Glutamatergic neuron (in vitro differentiated cells): ENCODE measurements around the gene PRSS12. TPM values are rescaled to one million over a fixed set of nuclear protein-coding genes. Genes with fewer than 3 reads are reported as not detected.

Source experiments
- DNase-seq: peaks from one replicate; pipeline ENCODE4 v3.0.0; 2022
- H3K27ac Mint-ChIP-seq: one replicate; pipeline ENCODE4 v1.8.0; 2020; ENCODE audit warnings: mild to moderate bottlenecking, mixed read lengths, inconsistent platforms; ENCODE audit not compliant: unreplicated experiment
- H3K27me3 Mint-ChIP-seq: one replicate; pipeline ENCODE4 v1.8.0; 2020; ENCODE audit warnings: mild to moderate bottlenecking, moderate library complexity, mixed read lengths, inconsistent platforms; ENCODE audit not compliant: unreplicated experiment
- H3K36me3 Mint-ChIP-seq: one replicate; pipeline ENCODE4 v1.8.0; 2020; ENCODE audit warnings: mild to moderate bottlenecking, mixed read lengths, inconsistent platforms; ENCODE audit not compliant: unreplicated experiment
- H3K4me1 Mint-ChIP-seq: one replicate; pipeline ENCODE4 v1.8.0; 2020; ENCODE audit warnings: mild to moderate bottlenecking, low read depth, mixed read lengths, inconsistent platforms; ENCODE audit not compliant: unreplicated experiment
- H3K4me3 Mint-ChIP-seq: one replicate; pipeline ENCODE4 v1.8.0; 2020; ENCODE audit warnings: mild to moderate bottlenecking, mixed read lengths, inconsistent platforms; ENCODE audit not compliant: unreplicated experiment
- H3K9me3 Mint-ChIP-seq: one replicate; pipeline ENCODE4 v1.8.0; 2020; ENCODE audit warnings: mild to moderate bottlenecking, moderate library complexity, mixed read lengths, inconsistent platforms; ENCODE audit not compliant: unreplicated experiment
- CTCF ChIP-seq: fragments of 200-600 bp; sonication (generic); IDR thresholded peaks from one replicate; pipeline ENCODE4 v1.5.0; 2021; ENCODE audit not compliant: partially characterized antibody, unreplicated experiment
- total RNA-seq: library from RNA; stranded (reverse); fragmentation: NEBNext Ultra II Directional; extraction: Animal tissue kit (Norgen Biotek cat#: 25700); gene quantifications from one replicate; pipeline ENCODE4 v1.2.1, GENCODE V29; 2021; ENCODE audit not compliant: unreplicated experiment

Gene PRSS12
- total RNA-seq, 1 donor from 2014 or later = 113 TPM

DNA sequence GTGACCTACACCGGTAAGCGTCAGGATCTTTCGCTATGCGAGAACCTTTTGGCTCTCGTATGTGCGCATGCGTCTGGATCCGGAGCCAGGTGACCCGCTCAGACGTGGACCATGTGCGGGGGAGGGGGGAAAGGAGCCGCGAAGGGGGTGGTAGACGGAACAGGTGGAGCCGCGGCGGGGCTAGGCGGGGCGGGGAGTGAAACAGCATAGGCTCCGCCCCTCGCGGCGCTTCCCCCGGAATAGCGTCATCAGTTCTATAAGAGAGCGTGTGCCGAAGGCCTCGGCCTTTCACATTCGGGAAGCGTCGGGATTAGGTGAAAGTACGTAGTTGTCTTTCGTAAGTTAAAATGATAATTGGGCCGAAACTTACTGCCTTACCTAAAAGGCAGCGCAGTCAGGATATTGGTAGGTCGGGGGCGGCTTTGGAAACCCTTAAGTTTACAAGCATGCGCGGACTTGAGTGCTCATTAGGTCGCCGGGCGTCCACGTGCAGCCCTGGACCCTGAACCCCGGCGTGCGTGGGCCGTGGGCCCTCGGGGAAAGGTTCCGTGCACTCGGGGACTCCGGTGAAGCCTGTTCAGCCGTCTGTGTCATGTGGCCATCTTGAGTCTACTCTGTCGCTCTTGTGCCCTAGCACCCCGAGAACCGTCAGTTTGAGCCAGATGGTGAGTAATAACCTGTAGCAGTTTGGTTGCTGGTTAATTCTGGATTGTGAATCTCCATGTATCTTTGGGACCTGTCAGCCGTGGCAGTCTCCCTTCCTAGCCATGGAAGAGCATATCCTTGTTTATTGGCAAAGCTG, 74.1 kb downstream of the PRSS12 start:
- H3K9me3 Mint-ChIP-seq = peaks cover 5% of the 10 kb centered on the region
- peak; percentile 94 for DNase-seq
- no peaks in the 10 kb centered on the region for H3K36me3 Mint-ChIP-seq
- TF ChIP-seq CTCF = no peak
- peak overlapping the region; percentile 97 for H3K27ac Mint-ChIP-seq
- peak overlapping the region; percentile 90 for H3K4me3 Mint-ChIP-seq
- peaks cover 6% of the 10 kb centered on the region for H3K27me3 Mint-ChIP-seq
- peaks cover 28% of the 10 kb centered on the region for H3K4me1 Mint-ChIP-seq

GRCh38 chr4:118277243-118277642, 75.6 kb downstream of the PRSS12 start:
- no peak overlapping the region for H3K4me3 Mint-ChIP-seq
- no peak for TF ChIP-seq CTCF

DNA sequence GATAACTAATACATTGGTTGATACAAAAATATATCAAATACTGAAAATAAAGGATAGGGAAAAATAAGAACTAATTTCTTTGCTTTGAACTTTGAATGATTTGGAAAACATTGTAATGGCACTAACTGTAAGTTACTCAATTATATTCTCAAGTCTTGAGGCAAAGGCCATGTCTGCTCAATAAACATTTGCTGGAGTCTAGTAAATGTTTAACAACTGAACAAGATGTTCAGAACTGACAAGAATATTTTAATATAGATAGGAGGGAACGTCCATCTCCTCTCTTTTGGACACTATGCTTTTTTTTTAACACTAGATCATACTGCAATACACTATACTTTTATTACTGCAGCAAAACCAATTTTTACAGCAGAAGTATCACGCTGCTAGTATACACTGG, 76.2 kb downstream of the PRSS12 start:
- peaks cover 6% of the 10 kb centered on the region for H3K27me3 Mint-ChIP-seq
- peaks cover 10% of the 10 kb centered on the region for H3K4me1 Mint-ChIP-seq
- no peak overlapping the region for H3K27ac Mint-ChIP-seq
- no peaks in the 10 kb centered on the region for H3K36me3 Mint-ChIP-seq
- H3K4me3 Mint-ChIP-seq = no peak overlapping the region
- no peak for DNase-seq
- TF ChIP-seq CTCF = no peak
- H3K9me3 Mint-ChIP-seq = peaks cover 5% of the 10 kb centered on the region

More at GRCh38 chr4:118277243-118277642, 75.6 kb downstream of the PRSS12 start:
- no peak for DNase-seq
- peaks cover 5% of the 10 kb centered on the region for H3K9me3 Mint-ChIP-seq
- H3K27ac Mint-ChIP-seq = no peak overlapping the region
- peaks cover 6% of the 10 kb centered on the region for H3K27me3 Mint-ChIP-seq
- no peaks in the 10 kb centered on the region for H3K36me3 Mint-ChIP-seq
- H3K4me1 Mint-ChIP-seq = peaks cover 17% of the 10 kb centered on the region

- H3K9me3 Mint-ChIP-seq = peaks cover 2% of the 10 kb centered on the region
- H3K27me3 Mint-ChIP-seq = no peaks in the 10 kb centered on the region
- no peak for TF ChIP-seq CTCF
- no peak for DNase-seq
- no peak overlapping the region for H3K4me3 Mint-ChIP-seq
- no peaks in the 10 kb centered on the region for H3K36me3 Mint-ChIP-seq
- H3K4me1 Mint-ChIP-seq = no peaks in the 10 kb centered on the region
- no peak overlapping the region for H3K27ac Mint-ChIP-seq
Measured at GRCh38 chr4:118273642-118274041, 79.2 kb downstream of the PRSS12 start.

DNA sequence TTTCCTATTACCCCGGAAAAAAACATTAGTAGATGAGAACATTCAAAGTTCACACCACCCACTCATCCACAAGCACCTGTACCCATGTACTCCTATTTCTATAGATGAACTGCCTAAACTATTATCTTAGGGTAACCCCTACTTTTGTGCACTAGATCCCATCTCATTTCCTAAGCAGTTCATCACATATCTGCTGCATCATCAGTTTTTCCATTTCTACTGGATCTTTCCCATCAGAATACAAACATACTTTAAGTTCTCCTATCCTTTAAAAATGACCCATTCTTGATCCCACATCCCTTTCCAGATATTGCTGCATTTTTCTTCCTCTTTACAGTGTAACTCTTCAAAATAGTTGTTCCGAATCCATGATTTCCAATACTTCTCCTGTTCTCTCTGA, 81.0 kb downstream of the PRSS12 start:
- peaks cover 2% of the 10 kb centered on the region for H3K9me3 Mint-ChIP-seq
- no peaks in the 10 kb centered on the region for H3K27me3 Mint-ChIP-seq
- no peak for TF ChIP-seq CTCF
- DNase-seq = no peak
- no peak overlapping the region for H3K4me3 Mint-ChIP-seq
- H3K27ac Mint-ChIP-seq = no peak overlapping the region
- peaks cover 3% of the 10 kb centered on the region for H3K36me3 Mint-ChIP-seq
- H3K4me1 Mint-ChIP-seq = no peaks in the 10 kb centered on the region
